ENCODE data around the gene MGAT3. TPM values are rescaled to one million over a fixed set of nuclear protein-coding genes. Genes with fewer than 3 reads are reported as not detected.

The MGAT3 gene
- total and polyA plus RNA-seq, 9 of the 15 experiments (the other 6 are each of a cell fraction or from before 2014, with no cell fraction given), result 0.10 to 11.5 (median 4.6) TPM

- Histone ChIP-seq H3K27ac (ENCODE audit: extremely low read depth, low read depth, low read length) (no peak overlapping the region), H3K4me1 (replicated peaks in 1 of 2; ENCODE audit: control insufficient read depth in 2 of 2, insufficient read depth in 2 of 2, low read length in 2 of 2) (peaks cover 3 to 5% of the 10 kb centered on the region in 2 experiments; a peak in 4 of 5 replicates), H3K9me1 (ENCODE audit: control insufficient read depth, insufficient read depth, low read length) (no peaks in the 10 kb centered on the region), H3K9ac (ENCODE audit: insufficient read depth in 1 of 2, low read depth in 2 of 2, low read length in 2 of 2) (no peak overlapping the region; a peak in 1 of 4 replicates), H2AFZ (ENCODE audit: low read depth, low read length) (no peak overlapping the region), H3K27me3 (ENCODE audit: control insufficient read depth in 2 of 2, insufficient read depth in 2 of 2, low read length in 2 of 2) (no peaks in the 10 kb centered on the region), H3K9me3 (replicated peaks; ENCODE audit: control insufficient read depth, insufficient read depth, low read depth, low read length) (no peaks in the 10 kb centered on the region), H3K4me3 (no peak overlapping the region), H4K20me1 (replicated peaks; ENCODE audit: control insufficient read depth, insufficient read depth, low read length) (no peaks in the 10 kb centered on the region), H3K79me2 (ENCODE audit: control insufficient read depth, insufficient read depth, low read length) (no peaks in the 10 kb centered on the region), H3K36me3 (ENCODE audit: control insufficient read depth, insufficient read depth, low read length) (peaks cover 68% of the 10 kb centered on the region), H3K4me2 (ENCODE audit: insufficient read depth, low read length) (no peak overlapping the region)
- 93% methylated on average over 6 of the region's 11 CpGs for WGBS (ENCODE audit: insufficient coverage, low coverage, missing lambda C conversion rate)
- ChIA-PET POLR2A (no interaction called here), CTCF (ENCODE audit: low intra/inter-chr PET ratio) (no interaction called here)
- in situ Hi-C loops (cut with MboI) (no loop called here), intact Hi-C loops (cut with micrococcal nuclease) (no loop called here)
- FAIRE-seq (no peak), DNase-seq (ENCODE audit: extremely low read depth in 1 of 4, low spot score in 3 of 4) (no peak), ATAC-seq (no peak)
- BruUV-seq (replicated peaks), result no TSS peak
- TF ChIP-seq CREB3L1 (IDR thresholded peaks at IDR 0.05; ENCODE audit: borderline replicate concordance, low read depth) (no peak), ZBTB2 (IDR thresholded peaks at IDR 0.05) (no peak), ZMIZ1 (IDR thresholded peaks at IDR 0.05; ENCODE audit: low read depth in 2 of 2, low read length in 2 of 2) (no peak), DMBX1 (CRISPR knock-in tag; IDR thresholded peaks at IDR 0.05; ENCODE audit: borderline replicate concordance) (no peak), HCFC1 (IDR thresholded peaks at IDR 0.05; ENCODE audit: low read depth, low read length) (no peak), E2F5 (CRISPR knock-in tag; IDR thresholded peaks at IDR 0.05) (no peak), FOXJ3 (CRISPR knock-in tag; IDR thresholded peaks at IDR 0.05) (no peak), ARHGAP35 (IDR thresholded peaks at IDR 0.05; ENCODE audit: partially characterized antibody) (no peak), MITF (IDR thresholded peaks at IDR 0.05) (no peak)
These were observed 35.1 kb upstream of the MGAT3 start for GRCh38 chr22:39421691-39422090.
